Non-pigmented ciliary epithelial cell (primary cell): ENCODE data around the gene SLC7A11.
A peak's percentile ranks its signal among the peaks of the same experiment; 100 is the strongest.
"Not testable (repeated sequence)": the region's sequence is repeated elsewhere in the genome, so short reads cannot be mapped to it uniquely, and the experiment has no call there.

Experiments
- DNase-seq: peaks from one replicate; pipeline ENCODE4 v3.0.0-alpha.2; 2010; ENCODE audit warnings: low read depth

The SLC7A11 gene

DNA sequence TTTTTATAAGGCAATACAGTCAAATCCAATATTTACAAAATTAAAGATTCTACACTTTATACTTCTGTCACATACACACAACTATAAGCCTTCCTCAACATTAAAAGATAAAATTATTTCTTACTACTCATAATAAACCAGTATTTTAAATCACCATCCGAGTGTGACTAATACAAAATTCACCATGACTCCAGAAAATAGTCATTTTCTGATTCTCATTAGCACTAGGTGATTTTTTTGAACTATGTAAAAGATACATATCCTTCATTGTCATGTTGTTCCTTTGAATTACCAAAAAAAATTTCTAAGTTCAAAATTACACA is 646 bp upstream of the SLC7A11 start:
- no peak for DNase-seq

DNA sequence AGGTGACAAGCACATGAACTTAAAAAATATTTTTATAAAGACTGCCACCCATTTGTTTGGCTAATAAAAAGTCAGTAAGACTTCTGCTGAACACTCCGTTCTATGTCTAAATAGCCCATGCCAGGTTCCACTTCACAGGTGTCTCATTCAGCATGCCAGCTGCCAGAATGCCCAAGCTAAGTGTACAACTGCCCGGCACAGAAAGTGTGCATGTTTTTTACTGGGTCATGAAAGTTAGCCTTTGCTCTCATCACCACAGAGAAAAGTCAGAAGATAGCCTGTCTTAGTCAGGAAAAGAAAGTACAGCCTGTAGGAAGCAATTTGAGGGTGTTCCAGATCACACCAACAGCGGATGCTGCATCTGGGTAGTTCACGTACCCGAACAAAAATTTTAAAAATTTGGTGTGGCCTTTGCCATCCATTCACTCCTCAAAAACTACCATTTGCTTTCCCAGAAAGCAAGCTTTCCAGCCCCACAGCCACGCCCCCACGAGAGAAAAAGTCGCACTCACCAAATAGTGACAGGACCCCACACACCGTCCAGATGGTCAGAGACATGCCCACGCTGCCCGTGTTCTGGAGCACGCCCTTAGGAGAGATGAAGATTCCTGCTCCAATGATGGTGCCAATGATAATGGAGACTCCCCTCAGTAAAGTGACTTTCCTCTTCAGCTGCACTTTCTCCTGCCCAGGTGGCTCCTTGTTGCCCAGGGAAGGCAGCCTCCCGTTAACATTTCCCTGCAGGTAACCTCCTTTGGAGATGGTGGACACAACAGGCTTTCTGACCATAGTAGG is 671 bp downstream of the SLC7A11 start:
- no peak for DNase-seq

DNA sequence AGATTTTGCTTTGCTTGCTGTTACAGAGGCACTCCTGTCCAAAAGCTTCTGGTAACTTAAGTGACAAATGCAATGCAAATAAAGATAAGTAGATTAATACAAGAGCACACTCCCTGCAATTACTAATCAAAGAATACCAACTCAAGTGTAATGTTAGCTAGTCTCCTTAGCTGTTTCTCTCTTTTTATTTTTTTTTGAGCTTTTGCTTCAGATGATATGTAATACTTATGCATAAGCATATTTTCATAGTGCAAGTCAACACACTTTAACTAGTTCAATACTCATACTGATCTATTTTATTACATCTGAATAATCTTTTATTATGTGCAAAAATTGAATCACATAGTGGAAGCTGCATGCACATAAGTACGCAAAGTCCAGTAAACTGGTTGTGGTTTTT is 2.7 kb downstream of the SLC7A11 start:
- DNase-seq, result no peak

DNA sequence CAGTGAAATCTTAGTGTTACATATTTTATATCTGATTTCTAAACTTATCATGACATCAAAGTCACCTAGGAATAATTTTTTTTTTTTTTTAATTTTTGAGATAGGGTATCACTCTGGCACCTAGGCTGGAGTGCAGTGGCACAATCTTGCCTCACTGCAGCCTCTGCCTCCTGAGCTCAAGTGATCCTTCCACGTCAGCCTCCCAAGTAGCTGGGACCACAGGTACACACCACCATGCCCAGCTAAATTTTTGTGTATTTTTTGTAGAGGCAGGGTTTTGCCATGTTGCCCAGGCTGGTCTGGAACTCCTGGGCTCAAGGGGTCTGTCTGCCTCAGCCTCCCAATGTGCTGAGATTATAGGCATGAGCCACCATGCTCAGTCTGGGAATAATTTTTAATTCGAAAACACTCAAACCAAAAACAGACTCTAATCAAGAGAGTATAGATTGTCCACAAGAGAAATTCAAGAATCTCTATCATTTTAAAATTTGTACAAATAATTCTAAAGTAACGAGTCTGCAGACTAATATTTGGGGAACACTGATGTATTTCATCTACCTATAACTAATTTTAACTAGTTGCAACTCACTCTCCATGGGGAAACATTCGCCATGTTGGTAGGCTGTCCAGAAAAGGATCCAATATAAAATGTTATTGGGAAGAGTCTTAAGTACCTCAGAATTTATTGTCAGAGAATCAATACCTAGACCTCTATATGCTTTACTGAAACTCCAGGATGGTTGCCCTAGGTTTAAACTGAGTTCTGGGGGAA is 3.4 kb downstream of the SLC7A11 start:
- no peak for DNase-seq

DNA sequence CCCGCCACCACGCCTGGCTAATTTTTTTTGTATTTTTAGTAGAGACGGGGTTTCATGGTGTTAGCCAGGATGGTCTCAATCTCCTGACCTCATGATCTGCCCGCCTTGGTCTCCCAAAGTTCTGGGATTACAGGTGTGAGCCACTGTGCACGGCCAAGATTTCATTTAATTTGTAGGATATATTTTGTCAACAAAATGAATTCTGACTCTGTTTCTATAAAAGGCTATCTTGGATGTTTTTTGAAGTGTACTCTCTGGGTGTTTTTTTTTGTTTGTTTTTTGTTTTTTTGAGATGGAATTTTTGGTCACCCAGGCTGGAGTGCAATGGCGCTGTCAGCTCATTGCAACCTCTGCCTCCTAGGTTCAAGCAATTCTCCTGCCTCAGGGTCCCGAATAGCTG is 5.0 kb downstream of the SLC7A11 start:
- DNase-seq, result not testable (repeated sequence)

DNA sequence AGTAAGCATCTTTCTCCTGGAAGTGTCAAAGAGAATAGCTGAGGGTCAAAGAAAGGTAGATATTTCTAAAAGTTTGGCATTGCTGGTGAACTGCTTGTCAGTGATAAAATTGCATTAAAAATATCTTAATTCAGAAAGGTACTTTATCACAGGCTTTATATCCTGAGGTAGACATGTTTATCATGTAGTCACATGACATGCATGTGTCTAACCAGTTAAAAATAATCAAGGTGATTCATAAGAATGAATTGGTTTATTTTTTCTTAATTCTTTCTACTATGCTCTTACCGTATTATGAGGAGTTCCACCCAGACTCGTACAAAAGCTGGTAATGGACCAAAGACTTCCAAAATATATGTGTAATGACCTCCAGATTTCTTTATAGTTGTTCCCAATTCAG is 6.1 kb downstream of the SLC7A11 start:
- no peak for DNase-seq

DNA sequence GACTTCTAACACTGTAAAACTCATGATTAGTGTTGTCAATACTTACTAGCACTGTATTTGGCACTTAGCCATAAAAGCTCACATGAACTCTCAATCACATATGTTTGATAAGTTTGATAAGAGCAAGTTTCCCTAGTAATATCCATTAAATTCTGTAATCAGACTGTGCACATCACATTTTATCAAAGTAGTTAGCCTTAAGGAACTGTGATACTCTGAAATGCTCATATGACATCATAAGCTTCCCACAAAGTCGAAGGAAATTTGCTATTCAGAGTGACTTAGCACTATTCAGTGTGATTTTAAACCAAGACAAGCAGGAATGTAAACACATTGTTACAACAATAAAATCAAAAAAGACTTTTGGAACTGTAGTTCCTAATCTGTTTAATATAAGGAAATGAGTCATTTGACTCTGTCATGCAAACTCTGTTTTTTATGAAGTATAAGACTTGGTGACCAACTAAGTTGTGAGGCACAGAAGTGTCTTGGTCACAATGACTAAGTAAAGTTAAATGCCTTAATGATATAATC is 6.7 kb downstream of the SLC7A11 start:
- peak; percentile 69 for DNase-seq

DNA sequence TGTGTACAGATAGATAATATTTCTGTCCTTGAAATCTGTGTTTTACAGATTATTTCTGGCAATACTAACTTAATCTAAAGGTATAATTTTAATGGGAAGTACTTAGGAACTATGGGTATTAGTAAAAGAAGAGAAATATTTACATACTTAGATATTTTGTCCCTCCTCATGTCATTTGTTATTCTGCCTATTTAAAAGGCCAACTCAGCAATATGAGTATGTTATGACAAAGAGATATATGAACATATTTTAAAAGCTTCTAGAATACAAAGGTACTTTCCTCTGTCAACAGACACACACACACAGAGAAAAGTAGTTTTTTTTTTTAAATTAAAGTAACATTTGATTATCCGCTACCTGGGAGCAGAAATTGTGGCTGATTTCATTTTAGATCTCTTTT is 7.9 kb downstream of the SLC7A11 start:
- no peak for DNase-seq

DNA sequence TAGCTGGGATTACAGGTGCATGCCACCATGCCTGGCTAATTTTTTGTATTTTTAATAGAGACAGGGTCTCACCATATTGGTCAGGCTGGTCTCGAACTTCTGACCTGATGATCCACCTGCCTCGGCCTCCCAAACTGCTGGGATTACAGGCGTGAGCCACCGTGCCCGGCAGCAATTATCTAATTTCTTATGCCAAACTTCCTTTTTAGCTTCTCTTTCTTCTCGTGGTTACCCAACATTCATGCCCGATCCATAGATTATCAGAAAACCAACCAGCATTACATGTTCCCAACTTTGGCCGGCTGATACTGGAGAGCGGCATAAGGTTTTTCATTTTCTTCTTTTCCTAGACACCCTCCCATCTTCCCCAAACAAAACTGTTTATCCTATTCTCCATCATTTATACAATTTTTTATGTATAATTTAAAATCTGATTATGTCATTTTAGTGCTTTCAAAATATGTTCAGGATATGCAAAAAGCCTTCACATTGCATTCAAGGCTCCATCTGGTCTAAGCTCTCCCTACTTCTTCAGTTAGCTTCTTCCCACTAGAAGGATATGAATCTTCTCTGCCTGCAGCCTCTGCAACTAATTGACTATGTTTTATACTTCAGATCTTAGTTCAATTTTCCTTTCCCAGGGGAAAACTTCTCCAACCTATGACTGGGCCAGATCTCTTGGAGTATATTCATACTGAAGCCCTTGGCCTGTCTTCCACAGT is 8.7 kb downstream of the SLC7A11 start:
- no peak for DNase-seq

DNA sequence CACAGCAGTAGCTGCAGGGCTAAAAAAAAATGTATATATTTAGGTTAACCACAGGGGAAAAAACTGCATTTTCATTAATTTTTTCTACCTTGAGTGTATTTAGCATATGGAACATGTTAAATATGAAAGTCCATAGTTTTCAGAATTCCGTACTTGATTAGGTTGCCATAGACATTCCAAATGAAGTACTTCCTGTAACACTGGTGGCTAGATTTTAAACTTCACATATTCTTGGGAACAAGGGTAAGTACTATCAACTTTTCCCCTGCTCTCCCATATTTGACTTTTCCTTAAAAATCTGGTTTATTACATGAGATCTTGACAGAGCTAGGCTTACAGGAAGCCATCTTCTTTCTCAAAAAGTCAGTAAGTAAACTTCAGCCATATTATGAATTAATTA is 9.8 kb downstream of the SLC7A11 start:
- DNase-seq, result no peak

DNA sequence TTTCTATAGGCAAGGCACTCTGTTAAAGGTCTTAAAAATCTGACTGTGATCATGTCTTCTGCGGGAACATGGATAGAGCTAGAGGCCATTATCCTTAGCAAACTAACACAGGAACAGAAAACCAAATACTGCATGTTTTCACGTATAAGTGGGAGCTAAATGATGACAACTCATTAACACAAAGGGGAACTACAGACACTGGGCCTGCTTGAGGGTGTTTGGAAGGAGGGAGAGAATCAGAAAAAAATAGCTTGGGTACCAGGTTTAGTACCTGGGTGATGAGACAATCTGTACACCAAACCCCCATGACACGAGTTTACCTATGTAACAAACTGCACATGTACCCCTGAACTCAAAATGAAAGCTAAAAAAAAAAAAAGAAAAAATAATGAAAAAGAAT is 12.1 kb downstream of the SLC7A11 start:
- no peak for DNase-seq

DNA sequence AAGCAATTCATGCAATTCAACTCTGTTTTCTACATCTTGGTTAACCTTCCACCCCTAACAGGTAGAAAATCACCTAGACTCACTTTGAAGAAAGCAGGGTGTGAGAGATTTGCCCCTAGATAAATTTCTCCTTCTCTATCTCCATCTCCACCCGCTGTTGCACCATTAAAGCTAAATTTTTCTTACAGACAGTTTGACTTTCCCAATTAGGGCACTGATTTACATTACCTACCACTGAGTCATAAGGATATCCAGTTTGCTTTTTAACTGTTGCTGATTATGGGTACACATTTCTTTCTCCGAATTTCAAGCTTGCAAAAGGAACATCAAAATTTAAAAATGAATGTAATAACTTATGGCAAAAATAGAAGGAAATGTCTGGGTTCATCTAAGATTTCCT is 13.0 kb downstream of the SLC7A11 start:
- no peak for DNase-seq

DNA sequence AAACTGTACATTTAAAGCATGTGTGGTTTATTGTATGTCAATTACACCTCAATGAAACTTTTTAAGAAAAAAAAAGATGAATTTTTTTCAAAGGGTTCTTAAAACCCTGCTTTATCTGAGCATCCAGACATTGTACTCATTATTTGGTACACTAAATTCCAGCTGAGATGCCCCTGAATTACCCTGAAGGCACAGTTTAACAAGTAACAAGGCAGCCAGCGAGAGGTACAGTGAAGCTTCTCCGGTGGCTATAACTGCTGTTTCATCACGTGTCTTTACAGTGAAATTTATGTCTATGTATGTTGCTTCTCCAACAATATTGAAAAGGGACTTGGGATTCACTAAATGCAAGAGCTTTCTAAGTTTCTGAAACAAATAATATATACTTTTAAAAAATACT is 15.8 kb downstream of the SLC7A11 start:
- DNase-seq, result no peak

DNA sequence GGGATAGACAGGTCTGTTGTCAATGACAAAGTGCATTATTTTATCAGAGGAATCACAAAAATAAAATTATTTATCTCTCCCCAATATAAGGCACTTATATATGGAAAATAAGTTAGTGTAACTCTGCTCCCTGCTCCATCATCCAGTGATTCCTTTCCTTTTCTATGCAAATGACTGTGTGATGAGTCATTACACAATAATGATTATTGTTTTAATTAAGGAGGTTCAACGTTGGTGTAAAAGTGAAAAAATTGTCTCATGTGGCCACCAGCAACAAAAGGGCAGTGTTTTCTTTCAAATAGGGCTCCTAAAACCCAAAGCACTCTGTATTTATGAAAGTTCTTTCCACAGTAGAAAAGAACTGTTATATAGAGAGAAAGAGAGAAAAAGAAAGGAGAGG is 16.7 kb downstream of the SLC7A11 start:
- DNase-seq, result no peak

DNA sequence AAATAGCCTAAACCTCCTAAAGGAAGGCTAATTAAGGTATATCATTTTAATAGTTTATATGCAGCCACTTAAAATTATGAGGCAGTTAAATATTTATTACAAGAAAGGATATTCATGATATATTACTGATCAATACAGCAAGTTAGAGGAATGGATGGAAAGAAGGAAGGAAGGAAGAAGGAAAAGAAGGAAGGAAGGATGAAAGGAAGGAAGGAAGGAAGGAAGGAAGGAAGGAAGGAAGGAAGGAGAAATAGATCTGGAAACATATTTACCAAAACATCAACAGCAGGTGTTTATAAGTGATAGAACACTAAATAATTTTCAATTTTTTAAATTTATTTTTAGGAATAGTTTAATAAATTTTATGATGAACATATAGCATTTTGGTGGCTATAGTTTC is 17.5 kb downstream of the SLC7A11 start:
- DNase-seq, result no peak

DNA sequence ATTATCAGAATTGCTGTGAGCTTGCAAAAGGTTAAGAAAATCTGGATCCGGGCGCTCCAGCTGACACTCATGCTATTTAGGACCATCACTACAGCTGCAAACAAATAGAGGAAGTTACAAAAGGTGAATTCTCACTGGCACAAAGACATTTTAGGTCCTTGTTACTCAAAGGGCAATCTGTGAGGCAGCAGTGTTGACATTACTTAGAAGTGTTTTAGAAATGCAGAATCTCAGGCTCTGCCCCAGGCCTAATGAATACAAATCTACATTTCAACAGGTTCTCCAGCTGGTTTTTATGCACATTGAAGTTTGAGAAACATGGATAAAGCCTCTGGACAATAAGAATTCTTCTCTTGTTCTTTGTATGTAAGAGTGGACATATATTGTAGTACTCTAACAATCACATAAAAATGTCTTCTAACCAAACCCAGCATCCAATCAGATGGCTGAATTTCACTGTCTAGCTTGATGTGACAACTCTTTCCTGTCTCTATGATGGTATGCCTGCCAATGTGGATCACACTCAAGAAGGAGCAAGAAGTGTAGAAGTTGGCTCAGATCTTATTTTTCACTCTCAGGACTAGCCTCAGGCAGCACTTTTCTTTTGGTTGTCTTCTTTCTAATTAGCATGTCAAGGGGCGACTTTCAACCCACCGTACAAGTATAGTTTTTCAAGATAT is 18.8 kb downstream of the SLC7A11 start:
- DNase-seq, result no peak

DNA sequence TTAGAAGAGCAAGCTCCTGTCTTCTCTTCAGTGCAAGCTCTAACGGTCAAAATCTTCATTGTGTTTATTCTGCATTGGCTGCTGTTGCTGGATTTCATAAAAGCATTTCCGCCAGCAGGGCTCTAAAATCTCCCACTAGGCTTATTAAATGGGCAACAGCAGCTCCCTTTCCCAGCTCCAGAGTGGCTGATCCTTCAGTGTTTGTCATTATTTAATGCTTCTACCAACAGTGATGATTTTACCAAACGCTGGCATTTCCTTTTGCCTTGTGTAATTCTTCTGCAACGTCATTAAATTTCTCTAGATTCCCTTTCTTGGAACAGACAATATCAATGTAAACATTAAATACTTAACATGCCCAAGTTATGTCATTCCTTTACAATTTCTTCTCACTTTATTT is 20.1 kb downstream of the SLC7A11 start:
- DNase-seq, result no peak

DNA sequence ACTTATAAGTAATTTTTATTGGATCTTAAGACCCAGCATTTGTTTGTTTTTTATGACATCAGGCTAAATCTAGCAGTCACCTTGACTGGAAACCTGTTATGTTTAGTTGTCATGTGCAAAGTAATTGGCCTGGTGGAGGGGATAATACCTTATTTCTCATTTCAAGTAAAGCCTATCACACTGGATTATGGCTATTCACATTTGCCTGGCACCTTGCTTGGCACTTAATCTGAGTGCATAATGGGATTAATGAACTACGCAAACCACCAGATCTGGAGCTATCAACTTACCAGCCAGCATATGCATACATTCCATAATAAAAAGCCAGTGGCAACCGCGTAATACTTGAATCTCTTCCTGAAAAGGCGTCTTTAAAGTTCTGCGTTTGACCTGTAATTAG is 23.2 kb downstream of the SLC7A11 start:
- no peak for DNase-seq

DNA sequence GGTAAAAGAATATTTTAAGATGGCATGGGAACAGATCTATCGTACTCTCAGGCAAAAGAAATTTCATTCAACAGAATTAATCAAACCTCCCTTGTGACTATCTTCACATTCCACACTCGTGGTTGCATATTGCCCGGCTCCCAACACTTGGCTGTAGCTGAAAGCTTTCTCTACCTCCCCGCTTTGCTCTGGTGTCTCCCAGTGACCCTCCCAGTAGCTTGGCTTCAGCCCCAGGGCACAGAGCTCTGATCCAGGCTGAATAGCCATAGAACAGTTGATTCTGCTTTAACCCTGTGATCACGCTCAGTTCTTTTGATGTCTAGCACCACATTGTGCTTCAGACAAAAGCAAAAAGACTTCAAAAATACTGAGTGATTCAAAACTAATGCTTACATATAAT is 24.6 kb downstream of the SLC7A11 start:
- no peak for DNase-seq

DNA sequence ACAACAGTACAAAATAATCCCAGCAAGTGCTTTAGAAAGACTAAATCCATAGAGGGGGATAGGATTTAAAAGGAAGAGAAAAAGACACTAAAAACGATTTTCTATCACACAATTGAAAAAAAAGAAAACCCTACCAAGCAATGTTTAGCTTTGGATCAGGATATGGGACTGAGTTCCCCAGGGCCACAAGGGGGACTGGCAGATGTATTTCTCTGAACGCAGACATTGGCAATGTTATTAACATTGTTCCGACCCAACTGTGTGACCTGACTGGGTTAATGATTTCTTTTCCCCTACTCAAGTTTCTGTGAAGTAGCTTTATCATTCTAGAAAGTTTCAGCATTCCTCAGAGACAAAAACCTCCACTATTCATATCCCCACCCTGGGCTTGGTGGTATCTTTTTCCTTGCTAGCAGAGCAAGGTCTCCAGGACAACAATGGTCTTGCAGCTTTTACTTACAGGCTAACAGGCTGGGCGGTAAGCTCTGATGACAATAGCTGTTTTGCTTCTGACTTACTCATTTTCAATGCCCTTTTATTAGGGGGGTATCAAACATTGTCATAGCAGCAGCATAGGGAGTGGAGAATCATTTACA is 25.8 kb downstream of the SLC7A11 start:
- DNase-seq, result no peak

DNA sequence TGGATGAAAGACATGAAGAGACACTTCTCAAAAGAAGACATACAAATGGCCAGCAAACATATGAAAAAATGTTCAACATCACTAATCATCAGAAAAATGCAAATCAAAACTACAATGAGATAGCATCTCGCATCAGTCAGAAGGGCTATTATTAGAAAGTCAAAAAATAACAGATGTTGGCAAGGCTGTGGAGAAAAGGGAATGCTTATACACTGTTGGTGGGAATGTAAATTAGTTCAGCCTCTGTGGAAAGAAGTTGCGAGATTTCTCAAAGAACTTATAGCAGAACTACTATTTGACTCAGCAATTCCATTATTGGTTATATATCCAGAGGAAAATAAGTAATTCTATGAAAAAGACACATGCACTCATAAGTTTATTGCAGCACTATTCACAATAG is 31.6 kb downstream of the SLC7A11 start:
- not testable (repeated sequence) for DNase-seq

DNA sequence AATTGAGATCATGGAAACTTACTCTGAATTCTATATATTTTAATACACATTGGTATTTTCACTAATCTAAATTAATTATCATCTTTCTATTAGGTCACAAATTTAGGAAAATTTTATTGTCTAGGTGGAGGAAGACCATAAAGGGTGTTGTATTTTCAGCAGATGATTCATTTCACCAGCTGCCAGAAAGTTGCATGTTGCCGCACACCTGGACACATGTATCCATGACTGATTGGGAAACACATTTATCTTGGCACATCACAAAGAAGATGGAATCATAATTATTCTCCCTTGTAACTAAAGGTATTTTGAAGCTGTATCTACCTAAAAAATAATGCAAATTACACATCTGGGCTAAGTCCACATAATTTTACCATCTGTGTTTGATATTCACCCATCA is 33.1 kb downstream of the SLC7A11 start:
- no peak for DNase-seq
